Naive thymus-derived CD8-positive, alpha-beta T cell (primary cell): Measurements from ENCODE around the gene CLUH. TPM values are rescaled to one million over a fixed set of nuclear protein-coding genes. Genes with fewer than 3 reads are reported as not detected.
"Not testable (repeated sequence)": the region's sequence is repeated elsewhere in the genome, so short reads cannot be mapped to it uniquely, and the experiment has no call there.

Experiments used
- ATAC-seq, 2 donors: fragments of 150-1000 bp; cut with Tn5 transposase in 1 of 2; sonication (Bioruptor Pico), chemical (Tn5 transposase) in 1 of 2; 1 replicate in 1 of 2; 2 replicates in 1 of 2; pipeline ENCODE4 v1.10.0; 2021; ENCODE audit warnings: mild to moderate bottlenecking in 2 of 2, moderate library complexity in 2 of 2
- POLR2A ChIA-PET: fragments of 350-600 bp; sonication (Branson Sonifier 250); formaldehyde crosslinking; loops from one replicate; lab custom pipeline; 2021; ENCODE audit warnings: antibody characterized with exemption; lab: Charles Lee
- DNase-seq, 10 donors: peaks; one replicate each; pipeline versions ENCODE4 v3.0.0 to v3.0.0-alpha.2; 2020 to 2022
- H3K27ac Mint-ChIP-seq, 10 donors: one replicate each; pipeline ENCODE4 v1.8.0; 2020 to 2022; ENCODE audit warnings: mild to moderate bottlenecking in 10 of 10, mixed read lengths in 10 of 10, moderate library complexity in 4 of 10, inconsistent platforms in 1 of 10
- H3K27me3 Mint-ChIP-seq, 5 donors: one replicate each; pipeline ENCODE4 v1.8.0; 2021 to 2022; ENCODE audit warnings: mixed read lengths in 5 of 5
- H3K36me3 Mint-ChIP-seq, 3 donors: one replicate each; pipeline ENCODE4 v1.8.0; 2020 to 2022; ENCODE audit warnings: mixed read lengths in 3 of 3, mild to moderate bottlenecking in 2 of 3, inconsistent platforms in 1 of 3
- H3K4me1 Mint-ChIP-seq, 4 donors: one replicate each; pipeline ENCODE4 v1.8.0; 2021 to 2022; ENCODE audit warnings: mixed read lengths in 4 of 4
- H3K4me3 Mint-ChIP-seq, 10 donors: one replicate each; pipeline ENCODE4 v1.8.0; 2020 to 2022; ENCODE audit warnings: mild to moderate bottlenecking in 10 of 10, mixed read lengths in 10 of 10, moderate library complexity in 6 of 10, inconsistent platforms in 1 of 10
- H3K9me3 Mint-ChIP-seq, 9 donors: one replicate each; pipeline ENCODE4 v1.8.0; 2020 to 2022; ENCODE audit warnings: mixed read lengths in 9 of 9, mild to moderate bottlenecking in 3 of 9, inconsistent platforms in 1 of 9, moderate library complexity in 1 of 9
- polyA plus RNA-seq, 3 donors: library from polyadenylated mRNA; unstranded; fragments of 300-500 nt; fragmentation: Illumina TruSeq; gene quantifications; one replicate each; pipeline ENCODE4 v1.2.3, GENCODE V29; 2021
- total RNA-seq, 8 experiments: library from RNA in 2 of 8; stranded (reverse) in 2 of 8; gene quantifications; one replicate each; pipeline ENCODE4 v1.2.3 and lab custom pipeline; 2021 to 2026

Gene CLUH
- total and polyA plus RNA-seq, 5 experiments from 2014 or later: 8.2 to 57.1 (median 15.3) TPM

DNA sequence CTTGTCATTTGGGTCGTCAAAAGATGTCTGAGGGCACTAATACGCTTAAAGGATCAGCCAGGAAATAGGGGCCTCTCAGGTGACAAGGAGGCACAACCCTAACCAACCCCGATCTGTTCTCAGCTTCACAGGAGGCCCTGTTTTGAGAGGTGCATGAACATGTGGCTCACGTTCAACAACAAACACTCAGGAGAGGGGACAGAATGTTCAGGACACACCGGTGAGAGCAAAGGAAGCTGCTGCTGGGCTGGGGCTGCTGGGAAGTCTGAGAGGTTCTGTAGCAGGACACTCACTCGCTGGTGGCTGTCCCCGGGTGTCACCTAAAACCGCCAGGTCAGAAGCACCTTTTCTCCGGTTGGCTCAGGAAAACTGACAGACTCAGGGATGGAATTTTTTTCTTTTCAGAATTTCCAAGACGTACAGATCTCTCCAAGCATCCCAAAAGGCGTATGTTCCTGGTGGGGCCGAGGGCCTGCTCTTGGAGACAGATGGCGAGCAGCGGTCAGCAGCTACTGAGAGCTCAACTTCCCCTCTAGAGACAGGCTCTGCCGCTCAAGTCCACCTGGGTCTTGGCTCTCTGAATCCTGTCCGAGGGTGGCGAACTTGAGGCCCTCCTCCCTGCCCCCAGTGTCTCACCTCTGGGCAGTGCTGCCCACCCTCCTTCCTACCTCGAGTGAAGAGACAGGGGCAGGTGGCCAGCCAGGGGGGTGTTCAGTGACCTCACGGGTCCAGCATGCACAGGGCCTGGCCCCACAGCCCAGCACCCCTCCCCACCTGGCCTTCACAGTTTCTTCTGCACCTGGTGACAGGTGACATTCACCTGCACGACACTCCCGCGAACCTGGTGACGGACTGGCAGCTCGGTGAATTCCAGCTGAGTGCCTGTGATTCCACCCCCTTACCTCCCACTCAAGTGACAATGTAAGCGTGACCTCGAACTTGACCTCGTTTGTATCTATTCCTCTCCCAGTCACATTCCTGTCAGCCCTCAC is 22.9 kb downstream of the CLUH start:
- ATAC-seq (no peak), DNase-seq (peak in 1 of 10 donors; percentile 16)
- POLR2A ChIA-PET: no interaction called here

DNA sequence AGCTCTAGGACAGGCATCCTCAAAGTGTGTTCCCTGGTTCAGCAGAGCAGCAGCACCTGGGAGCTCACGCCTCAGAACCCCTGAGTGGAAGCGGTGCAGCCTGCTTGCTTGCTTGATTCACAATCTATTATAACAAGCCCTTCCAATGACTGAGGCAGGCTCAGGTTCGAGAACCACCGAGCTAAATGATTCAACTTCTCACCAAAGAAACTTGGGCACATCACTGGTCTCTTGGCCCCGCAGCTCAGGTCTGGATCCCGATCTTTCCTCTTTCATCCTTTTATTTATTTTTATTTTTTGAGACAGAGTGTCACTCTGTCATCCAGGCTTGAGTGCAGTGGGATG is 24.5 kb downstream of the CLUH start:
- DNase-seq: no peak
- no peak for ATAC-seq
- peak overlapping the region in 8 of 10 donors; percentile 11 to 83 (median 54) for H3K27ac Mint-ChIP-seq
- peaks cover 0 to 15% (median 7%) of the 10 kb centered on the region in 4 donors for H3K4me1 Mint-ChIP-seq
- no peak overlapping the region for H3K4me3 Mint-ChIP-seq
- POLR2A ChIA-PET: no interaction called here
- no peaks in the 10 kb centered on the region for H3K9me3 Mint-ChIP-seq
- no peaks in the 10 kb centered on the region for H3K27me3 Mint-ChIP-seq
- peaks cover 0 to 37% (median 0%) of the 10 kb centered on the region in 3 donors for H3K36me3 Mint-ChIP-seq

More for the DNA sequence above, 22.9 kb downstream of the CLUH start:
- Mint-ChIP-seq H3K27ac (peak overlapping the region in 8 of 10 donors; percentile 8 to 88 (median 60)), H3K27me3 (no peaks in the 10 kb centered on the region), H3K36me3 (peaks cover 0 to 30% (median 0%) of the 10 kb centered on the region in 3 donors), H3K4me1 (peaks cover 0 to 15% (median 8%) of the 10 kb centered on the region in 4 donors), H3K9me3 (no peaks in the 10 kb centered on the region), H3K4me3 (peak overlapping the region in 2 of 10 donors; percentile 20 to 62)

DNA sequence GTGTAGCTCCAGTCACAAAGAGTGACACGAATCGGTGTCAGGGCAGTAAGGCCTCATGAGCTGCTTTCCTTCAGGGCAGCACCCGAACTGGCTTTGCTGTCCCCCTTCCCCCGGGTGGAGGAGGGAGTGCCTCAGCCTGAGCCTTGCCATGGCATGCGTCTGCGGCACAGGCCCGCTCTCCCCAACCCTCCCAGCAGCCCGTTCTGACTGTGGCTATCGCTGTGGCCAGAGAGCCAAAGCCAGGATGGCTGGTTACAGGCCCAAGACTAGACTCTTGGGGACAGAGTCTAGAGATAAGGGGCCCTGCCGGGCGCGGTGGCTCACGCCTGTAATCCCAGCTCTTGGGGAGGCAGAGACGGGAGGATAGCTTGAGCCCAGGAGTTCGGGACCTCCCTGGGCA is 25.9 kb downstream of the CLUH start:
- peak overlapping the region in 3 of 10 donors; percentile 27 to 67 (median 28) for H3K27ac Mint-ChIP-seq
- POLR2A ChIA-PET: interaction anchor here (0.6 to 0.9 kb wide), 2 partner anchors 40 to 91 kb away, joined by 3 to 8 read pairs; no protein-coding TSS in a partner anchor

DNA sequence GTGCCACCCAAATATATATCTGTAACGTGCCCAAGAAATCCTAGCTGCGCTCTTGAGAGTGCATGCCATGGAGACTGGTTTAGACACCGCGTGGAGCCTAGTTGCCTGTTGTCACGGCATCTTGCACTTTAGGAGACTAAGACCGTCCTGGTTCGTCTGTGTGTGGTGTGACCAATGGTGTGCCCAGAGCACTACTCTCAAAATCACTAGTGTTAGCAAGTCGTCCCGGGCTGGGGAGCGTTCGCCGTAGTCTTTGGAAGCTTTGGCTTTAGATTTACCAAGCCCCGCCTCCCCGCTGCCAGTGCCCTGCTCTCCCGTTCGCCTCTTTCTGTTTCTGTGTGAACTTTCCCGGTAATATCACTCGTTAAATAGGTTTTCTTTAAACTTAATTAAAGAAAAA is 27.0 kb downstream of the CLUH start:
- DNase-seq (no peak), ATAC-seq (no peak)
- Mint-ChIP-seq H3K27ac (peak overlapping the region in 1 of 10 donors; percentile 33), H3K4me3 (no peak overlapping the region), H3K9me3 (no peaks in the 10 kb centered on the region), H3K36me3 (peaks cover 5 to 50% (median 7%) of the 10 kb centered on the region in 3 donors), H3K27me3 (no peaks in the 10 kb centered on the region), H3K4me1 (peaks cover 0 to 15% (median 7%) of the 10 kb centered on the region in 4 donors)
- POLR2A ChIA-PET: no interaction called here

More for the DNA sequence above, 25.9 kb downstream of the CLUH start:
- ATAC-seq (no peak), DNase-seq (no peak)
- Mint-ChIP-seq H3K36me3 (peaks cover 0 to 42% (median 0%) of the 10 kb centered on the region in 3 donors), H3K9me3 (no peaks in the 10 kb centered on the region), H3K4me3 (no peak overlapping the region), H3K4me1 (peaks cover 0 to 15% (median 7%) of the 10 kb centered on the region in 4 donors), H3K27me3 (no peaks in the 10 kb centered on the region)

DNA sequence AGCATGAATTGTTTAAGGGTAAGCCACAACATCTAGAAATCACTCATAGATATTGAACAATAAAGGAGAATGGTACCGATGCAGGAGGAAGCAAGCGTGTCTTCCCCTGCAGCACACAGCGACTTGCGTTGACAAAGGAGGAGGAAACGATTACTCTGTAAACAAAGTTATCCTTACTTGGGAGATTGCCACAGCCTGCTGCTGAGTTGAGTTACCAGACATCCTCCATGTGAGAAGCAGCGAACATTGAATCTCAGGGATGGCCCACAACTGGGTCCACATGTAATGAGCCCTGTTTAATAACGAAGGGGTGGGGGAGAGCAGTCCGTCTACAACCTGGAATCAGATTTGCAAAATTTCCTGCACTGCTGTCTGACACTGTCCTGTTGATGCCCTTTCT is 27.7 kb downstream of the CLUH start:
- DNase-seq (no peak), ATAC-seq (no peak)
- H3K4me3 Mint-ChIP-seq: no peak overlapping the region
- peaks cover 2 to 11% (median 5%) of the 10 kb centered on the region in 4 donors for H3K4me1 Mint-ChIP-seq
- H3K27me3 Mint-ChIP-seq: no peaks in the 10 kb centered on the region
- H3K27ac Mint-ChIP-seq: peak overlapping the region in 1 of 10 donors; percentile 33
- no peaks in the 10 kb centered on the region for H3K9me3 Mint-ChIP-seq
- H3K36me3 Mint-ChIP-seq: peaks cover 5 to 56% (median 7%) of the 10 kb centered on the region in 3 donors
- POLR2A ChIA-PET: no interaction called here

DNA sequence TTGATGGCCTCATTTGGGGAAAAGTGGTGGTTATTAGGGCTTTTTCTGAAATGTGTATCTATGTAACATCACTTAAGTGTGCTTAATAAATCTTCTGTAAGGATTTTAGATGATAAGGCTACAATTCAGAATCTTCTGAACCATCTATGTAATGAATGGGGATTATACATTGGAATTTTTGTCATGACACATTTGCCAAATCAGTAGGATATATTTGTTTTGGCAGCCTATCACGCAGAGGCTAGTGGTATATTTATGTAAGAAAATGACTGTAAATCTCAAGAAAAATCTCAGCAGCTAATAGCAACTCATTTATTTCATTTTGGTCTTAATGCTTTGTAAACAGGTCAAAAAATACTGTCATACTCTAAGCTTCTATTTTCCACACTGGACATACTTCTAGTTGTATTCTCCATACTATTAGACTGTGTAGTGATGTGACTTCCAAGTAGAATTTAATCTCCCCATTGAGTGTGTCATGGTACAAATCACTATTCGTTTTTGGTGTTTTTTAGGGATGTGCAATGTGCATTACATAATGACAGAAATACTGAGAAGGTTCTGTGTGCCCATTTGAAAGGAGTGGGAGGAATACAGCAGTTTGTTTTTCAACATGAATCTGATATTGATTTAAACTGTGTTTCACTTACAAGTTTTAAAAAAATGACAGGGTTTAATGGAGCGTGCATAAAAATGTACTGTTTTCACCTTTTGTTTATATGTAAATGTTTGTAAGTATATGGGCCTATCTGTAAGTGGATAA is 29.2 kb downstream of the CLUH start:
- no peaks in the 10 kb centered on the region for H3K27me3 Mint-ChIP-seq
- H3K36me3 Mint-ChIP-seq: peaks cover 5 to 66% (median 8%) of the 10 kb centered on the region in 3 donors
- POLR2A ChIA-PET: no interaction called here
- H3K4me3 Mint-ChIP-seq: no peak overlapping the region
- peak overlapping the region in 3 of 10 donors; percentile 21 to 37 (median 28) for H3K27ac Mint-ChIP-seq
- DNase-seq (no peak), ATAC-seq (no peak)
- H3K9me3 Mint-ChIP-seq: no peaks in the 10 kb centered on the region
- H3K4me1 Mint-ChIP-seq: peaks cover 0 to 4% (median 2%) of the 10 kb centered on the region in 4 donors

DNA sequence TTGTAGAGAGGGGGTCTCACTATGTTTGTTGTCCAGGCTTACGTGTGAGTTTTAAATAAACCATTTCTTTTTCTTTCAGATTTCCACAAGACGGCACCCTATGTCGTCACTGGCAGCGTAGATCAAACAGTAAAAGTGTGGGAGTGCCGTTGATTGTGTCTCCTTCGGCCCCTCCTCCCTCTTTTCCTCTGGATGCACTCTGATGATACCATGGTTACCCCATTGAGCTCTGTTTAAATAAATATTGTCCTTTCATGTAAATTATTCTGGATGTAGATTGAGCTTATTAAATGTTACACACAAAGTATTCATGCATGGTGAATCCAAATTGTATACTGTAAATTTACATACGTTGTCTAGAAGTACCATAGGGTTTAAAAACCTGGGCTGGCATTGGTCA is 29.9 kb downstream of the CLUH start:
- Mint-ChIP-seq H3K4me1 (peaks cover 0 to 4% (median 0%) of the 10 kb centered on the region in 4 donors), H3K9me3 (no peaks in the 10 kb centered on the region), H3K4me3 (no peak overlapping the region), H3K27ac (peak overlapping the region in 1 of 10 donors; percentile 29), H3K36me3 (peaks cover 5 to 71% (median 12%) of the 10 kb centered on the region in 3 donors), H3K27me3 (no peaks in the 10 kb centered on the region)
- POLR2A ChIA-PET: no interaction called here
- ATAC-seq (no peak), DNase-seq (no peak)

DNA sequence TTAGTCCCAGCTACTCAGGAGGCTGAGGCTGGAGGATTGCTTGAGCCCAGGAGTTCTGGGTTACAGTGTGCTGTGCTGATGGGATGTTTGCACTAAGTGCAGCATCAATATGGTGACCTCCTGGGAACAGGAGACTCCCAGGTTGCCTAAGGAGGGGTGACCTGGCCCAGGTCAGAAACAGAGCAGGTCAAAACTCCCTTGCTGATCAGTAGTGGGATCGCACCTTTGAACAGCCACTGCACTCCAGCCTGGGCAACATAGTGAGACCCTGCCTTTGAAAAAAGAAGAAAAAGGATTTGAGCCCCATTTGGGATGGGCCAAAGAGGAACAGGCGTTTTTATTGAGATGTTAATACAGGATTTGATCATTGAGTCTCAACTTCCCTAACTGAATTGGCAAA is 30.6 kb downstream of the CLUH start:
- Mint-ChIP-seq H3K36me3 (peaks cover 5 to 74% (median 15%) of the 10 kb centered on the region in 3 donors), H3K27me3 (no peaks in the 10 kb centered on the region), H3K4me1 (peaks cover 0 to 4% (median 0%) of the 10 kb centered on the region in 4 donors), H3K4me3 (no peak overlapping the region), H3K27ac (peak overlapping the region in 3 of 10 donors; percentile 29 to 71 (median 31)), H3K9me3 (no peaks in the 10 kb centered on the region)
- POLR2A ChIA-PET: no interaction called here
- no peak for DNase-seq
- no peak for ATAC-seq

DNA sequence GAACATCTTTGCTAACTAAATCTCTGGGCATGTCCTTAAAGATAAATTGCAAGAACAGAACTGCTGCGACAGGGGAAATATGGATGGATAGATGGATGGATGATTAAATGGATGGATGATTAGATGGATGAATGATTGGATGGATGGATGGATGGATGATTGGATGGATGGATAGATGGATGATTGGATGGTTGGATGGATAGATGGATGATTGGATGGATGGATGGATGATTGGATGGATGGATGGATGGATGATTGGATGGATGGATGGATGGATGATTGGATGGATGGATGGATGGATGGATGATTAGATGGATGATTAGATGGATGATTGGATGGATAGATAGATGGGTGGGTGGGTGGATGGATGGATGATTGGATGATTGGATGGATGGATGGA is 32.3 kb downstream of the CLUH start:
- H3K4me1 Mint-ChIP-seq, H3K9me3 Mint-ChIP-seq, DNase-seq, H3K27me3 Mint-ChIP-seq, ATAC-seq, POLR2A ChIA-PET, H3K4me3 Mint-ChIP-seq: not testable (repeated sequence)
- peaks cover 5 to 79% (median 20%) of the 10 kb centered on the region in 3 donors for H3K36me3 Mint-ChIP-seq
- peak overlapping the region in 5 of 10 donors; percentile 17 to 67 (median 43) for H3K27ac Mint-ChIP-seq

DNA sequence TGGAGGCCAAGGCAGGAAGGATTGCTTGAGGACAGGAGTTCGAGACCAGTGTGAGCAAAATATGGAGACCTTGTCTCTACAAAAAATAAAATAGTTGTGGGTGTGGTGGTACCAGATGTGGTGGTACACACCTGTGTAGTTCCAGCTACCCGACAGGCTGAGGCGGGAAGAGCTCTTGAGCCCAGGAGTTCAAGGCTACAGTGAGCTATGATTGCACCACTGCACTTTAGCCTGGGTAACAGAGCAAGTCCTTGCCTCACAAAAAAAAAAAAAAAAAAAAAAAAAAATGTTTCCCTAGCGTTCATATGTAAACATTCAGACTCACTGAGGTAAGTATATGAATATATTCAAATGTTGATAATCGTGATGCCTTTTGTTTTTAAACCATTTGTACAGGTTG is 39.5 kb downstream of the CLUH start:
- Mint-ChIP-seq H3K9me3 (no peaks in the 10 kb centered on the region), H3K4me1 (peaks cover 2 to 6% (median 5%) of the 10 kb centered on the region in 4 donors), H3K27ac (peak overlapping the region in 2 of 10 donors; percentile 19 to 38), H3K27me3 (no peaks in the 10 kb centered on the region), H3K4me3 (no peak overlapping the region), H3K36me3 (peaks cover 0 to 78% (median 24%) of the 10 kb centered on the region in 3 donors)
- ATAC-seq (no peak), DNase-seq (no peak)
- POLR2A ChIA-PET: interaction anchor here (0.7 kb wide), 1 partner anchor 34 kb away, joined by 7 read pairs; no protein-coding TSS in a partner anchor

DNA sequence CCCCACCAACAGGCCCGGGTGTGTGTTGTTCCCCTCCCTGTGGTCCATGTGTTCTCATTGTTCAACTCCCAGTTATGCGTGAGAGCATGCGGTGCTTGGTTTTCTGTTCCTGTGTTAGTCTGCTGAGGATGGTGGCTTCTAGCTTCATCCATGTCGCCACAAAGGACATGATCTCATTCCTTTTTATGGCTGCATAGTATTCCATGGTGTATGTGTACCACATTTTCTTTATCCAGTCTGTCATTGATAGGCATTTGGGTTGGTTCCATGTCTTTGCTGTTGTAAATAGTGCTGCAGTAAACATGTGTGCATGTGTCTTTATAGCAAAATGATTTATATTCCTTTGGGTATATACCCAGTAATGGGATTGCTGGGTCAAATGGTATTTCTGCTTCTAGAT is 51.2 kb downstream of the CLUH start:
- DNase-seq, H3K4me3 Mint-ChIP-seq, H3K27me3 Mint-ChIP-seq, POLR2A ChIA-PET, H3K9me3 Mint-ChIP-seq, ATAC-seq: not testable (repeated sequence)
- Mint-ChIP-seq H3K4me1 (peaks cover 22 to 76% (median 57%) of the 10 kb centered on the region in 4 donors), H3K36me3 (peaks cover 0 to 46% (median 6%) of the 10 kb centered on the region in 3 donors), H3K27ac (peak overlapping the region in 8 of 10 donors; percentile 28 to 80 (median 56))

DNA sequence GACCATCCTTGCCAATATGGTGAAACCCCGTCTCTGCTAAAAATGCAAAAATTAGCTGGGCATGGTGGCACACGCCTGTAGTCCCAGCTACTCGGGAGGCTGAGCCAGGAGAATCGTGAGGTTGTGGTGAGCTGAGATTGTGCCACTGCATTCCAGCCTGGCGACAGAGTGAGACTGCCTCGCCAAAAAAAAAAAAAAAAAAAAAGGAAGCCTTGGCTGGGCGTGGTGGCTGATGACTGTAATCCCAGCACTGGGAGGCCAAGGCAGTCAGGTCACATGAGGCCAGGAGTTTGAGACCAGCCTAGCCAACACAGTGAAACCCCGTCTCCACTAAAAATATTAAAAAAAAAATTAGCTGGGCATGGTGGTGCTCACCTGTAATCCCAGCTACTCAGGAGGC is 52.2 kb downstream of the CLUH start:
- Mint-ChIP-seq H3K36me3 (peaks cover 0 to 49% (median 5%) of the 10 kb centered on the region in 3 donors), H3K4me1 (peaks cover 23 to 80% (median 58%) of the 10 kb centered on the region in 4 donors), H3K4me3 (peak overlapping the region in 1 of 10 donors; percentile 62)
- ATAC-seq, DNase-seq, H3K27ac Mint-ChIP-seq, H3K27me3 Mint-ChIP-seq, H3K9me3 Mint-ChIP-seq: not testable (repeated sequence)
- POLR2A ChIA-PET: interaction anchor here (0.7 kb wide), 1 partner anchor 76 kb away, joined by 3 read pairs; no protein-coding TSS in a partner anchor
